Osteoblast (primary cell): ENCODE results near the gene TMEM178B. TPM values are rescaled to one million over a fixed set of nuclear protein-coding genes. Genes with fewer than 3 reads are reported as not detected.

Experiments used
- DNase-seq: peaks from one replicate; pipeline ENCODE4 v3.0.0; 2011; ENCODE audit warnings: low spot score, mixed read lengths; ENCODE audit not compliant: insufficient read length; ENCODE audit errors: missing footprints
- H2AFZ ChIP-seq: 2 replicates; pipeline ENCODE4 v1.6.0; 2011; ENCODE audit warnings: mild to moderate bottlenecking, low read length
- H3K27ac ChIP-seq: 2 replicates; pipeline ENCODE4 v1.5.1; 2011; ENCODE audit warnings: mild to moderate bottlenecking, low read depth, low read length, moderate library complexity
- H3K27me3 ChIP-seq: 2 replicates; pipeline ENCODE4 v1.6.0; 2012; ENCODE audit warnings: mild to moderate bottlenecking, control low read depth, inconsistent platforms, low read length, moderate library complexity; ENCODE audit not compliant: insufficient read depth
- H3K36me3 ChIP-seq: 2 replicates; pipeline ENCODE4 v1.5.1; 2011; ENCODE audit warnings: mild to moderate bottlenecking, low read length, control low read depth, moderate library complexity; ENCODE audit not compliant: insufficient read depth
- H3K4me1 ChIP-seq: 2 replicates; pipeline ENCODE4 v1.5.1; 2011; ENCODE audit warnings: mild to moderate bottlenecking, low read length, control low read depth, moderate library complexity; ENCODE audit not compliant: insufficient read depth
- H3K4me2 ChIP-seq: 2 replicates; pipeline ENCODE4 v1.6.0; 2011; ENCODE audit warnings: mild to moderate bottlenecking, low read length; ENCODE audit not compliant: insufficient read depth
- H3K4me3 ChIP-seq: fragments of 200-600 bp; sonication (generic); 3 replicates; pipeline ENCODE4 v1.5.1; 2012; ENCODE audit warnings: mild to moderate bottlenecking, low read length, inconsistent platforms; ENCODE audit not compliant: insufficient read depth
- H3K79me2 ChIP-seq: 2 replicates; pipeline ENCODE4 v1.6.0; 2012; ENCODE audit warnings: mild to moderate bottlenecking, low read length, control low read depth, inconsistent platforms; ENCODE audit not compliant: insufficient read depth
- H3K9me3 ChIP-seq: 2 replicates; pipeline ENCODE4 v1.5.1; 2011; ENCODE audit warnings: low read depth, low read length, control low read depth
- H4K20me1 ChIP-seq: 2 replicates; pipeline ENCODE4 v1.6.0; 2012; ENCODE audit warnings: mild to moderate bottlenecking, low read length, control low read depth; ENCODE audit not compliant: insufficient read depth
- CTCF ChIP-seq: IDR thresholded peaks from 2 replicates; pipeline ENCODE4 v1.5.1; 2011; ENCODE audit warnings: mild to moderate bottlenecking, low read depth, low read length, moderate library complexity; ENCODE audit errors: extremely low read depth
- total RNA-seq: library from RNA; depleted of rRNA; stranded (reverse); fragments of >200 nt; gene quantifications from 2 replicates; pipeline ENCODE4 v1.2.3, GENCODE V29; 2012

The TMEM178B gene
- total RNA-seq, 1 donor = 1.1 TPM

- no peaks in the 10 kb centered on the region for H3K79me2 ChIP-seq
- DNase-seq = no peak
- no peaks in the 10 kb centered on the region for H3K9me3 ChIP-seq
- H3K4me1 ChIP-seq = no peaks in the 10 kb centered on the region
- no peak overlapping the region for H2AFZ ChIP-seq
- no peak for TF ChIP-seq CTCF
- no peak overlapping the region for H3K4me2 ChIP-seq
- H4K20me1 ChIP-seq = no peaks in the 10 kb centered on the region
- H3K27me3 ChIP-seq = no peaks in the 10 kb centered on the region
- H3K36me3 ChIP-seq = no peaks in the 10 kb centered on the region
- no peak overlapping the region for H3K4me3 ChIP-seq
- H3K27ac ChIP-seq = no peak overlapping the region
These were observed 343.6 kb downstream of the TMEM178B start for GRCh38 chr7:141417506-141417905.

GRCh38 chr7:141418066-141418465 is 344.2 kb downstream of the TMEM178B start:
- no peak overlapping the region for H2AFZ ChIP-seq
- H3K36me3 ChIP-seq = no peaks in the 10 kb centered on the region
- no peak overlapping the region for H3K4me3 ChIP-seq
- H3K4me1 ChIP-seq = no peaks in the 10 kb centered on the region
- no peaks in the 10 kb centered on the region for H3K27me3 ChIP-seq
- H3K79me2 ChIP-seq = no peaks in the 10 kb centered on the region
- H3K4me2 ChIP-seq = no peak overlapping the region
- no peak for TF ChIP-seq CTCF
- no peaks in the 10 kb centered on the region for H3K9me3 ChIP-seq
- H4K20me1 ChIP-seq = no peaks in the 10 kb centered on the region
- no peak overlapping the region for H3K27ac ChIP-seq
- DNase-seq = no peak

- Histone ChIP-seq H3K9me3 (no peaks in the 10 kb centered on the region), H3K4me1 (no peaks in the 10 kb centered on the region), H3K27ac (no peak overlapping the region), H3K79me2 (no peaks in the 10 kb centered on the region), H2AFZ (no peak overlapping the region), H3K27me3 (no peaks in the 10 kb centered on the region), H4K20me1 (no peaks in the 10 kb centered on the region), H3K36me3 (no peaks in the 10 kb centered on the region), H3K4me2 (no peak overlapping the region), H3K4me3 (no peak overlapping the region)
- no peak for TF ChIP-seq CTCF
- DNase-seq = no peak
These were observed 347.4 kb downstream of the TMEM178B start for GRCh38 chr7:141421306-141421705.

GRCh38 chr7:141427134-141427533 is 353.3 kb downstream of the TMEM178B start:
- Histone ChIP-seq H3K9me3 (no peaks in the 10 kb centered on the region), H3K4me3 (no peak overlapping the region), H2AFZ (no peak overlapping the region), H3K27me3 (no peaks in the 10 kb centered on the region), H3K79me2 (no peaks in the 10 kb centered on the region), H3K4me1 (no peaks in the 10 kb centered on the region), H3K4me2 (no peak overlapping the region), H3K36me3 (no peaks in the 10 kb centered on the region), H4K20me1 (no peaks in the 10 kb centered on the region), H3K27ac (no peak overlapping the region)
- DNase-seq = no peak
- no peak for TF ChIP-seq CTCF
